ENCODE measurements around the gene CMPK2. TPM values are rescaled to one million over a fixed set of nuclear protein-coding genes. Genes with fewer than 3 reads are reported as not detected.

The CMPK2 gene
- polyA plus RNA-seq, 6 donors from 2014 or later: 1.1 to 7.2 (median 1.9) TPM; not detected in 1

DNA sequence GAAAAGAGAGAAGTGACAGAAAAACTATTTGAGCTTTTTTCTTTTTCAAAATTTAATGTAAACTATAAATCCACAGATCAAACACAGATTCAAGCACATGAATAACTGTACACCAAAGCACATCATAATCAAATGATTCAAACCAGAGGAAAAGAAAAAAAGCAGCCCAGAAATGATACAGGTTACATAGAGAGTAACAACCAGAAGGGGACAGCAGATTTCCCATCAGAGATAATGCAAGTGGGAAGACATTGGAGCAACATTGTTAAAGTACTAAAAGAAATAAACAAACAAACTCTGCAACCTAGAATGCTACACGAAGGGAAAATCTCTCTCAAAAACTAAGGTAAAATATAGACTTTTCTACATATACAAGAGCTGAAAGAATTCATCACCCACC is 34.5 kb downstream of the CMPK2 start:
- no peak for ATAC-seq (ENCODE audit: low read depth in 2 of 2)
- H3K36me3 Mint-ChIP-seq: peaks cover 25 to 34% of the 10 kb centered on the region in 2 donors
- peaks cover 0 to 6% (median 3%) of the 10 kb centered on the region in 3 donors for H3K4me1 Mint-ChIP-seq
- no peak overlapping the region for H3K4me3 Mint-ChIP-seq
- H3K9me3 Mint-ChIP-seq: peaks cover 19 to 56% (median 33%) of the 10 kb centered on the region in 7 donors
- DNase-seq: no peak
- no peaks in the 10 kb centered on the region for H3K27me3 Mint-ChIP-seq
- H3K27ac Mint-ChIP-seq: no peak overlapping the region

- H3K4me3 Mint-ChIP-seq: no peak overlapping the region
- no peak for ATAC-seq (ENCODE audit: low read depth in 2 of 2)
- H3K36me3 Mint-ChIP-seq: peaks cover 16 to 26% of the 10 kb centered on the region in 2 donors
- peaks cover 0 to 4% (median 0%) of the 10 kb centered on the region in 3 donors for H3K27me3 Mint-ChIP-seq
- H3K27ac Mint-ChIP-seq: no peak overlapping the region
- no peak for DNase-seq
- H3K4me1 Mint-ChIP-seq: peaks cover 0 to 7% (median 6%) of the 10 kb centered on the region in 3 donors
- peaks cover 16 to 29% (median 23%) of the 10 kb centered on the region in 7 donors for H3K9me3 Mint-ChIP-seq
These were observed 37.5 kb downstream of the CMPK2 start for GRCh38 chr2:6828299-6828584.

GRCh38 chr2:6827566-6828298 is 38.0 kb downstream of the CMPK2 start:
- H3K9me3 Mint-ChIP-seq: peaks cover 16 to 25% (median 18%) of the 10 kb centered on the region in 7 donors
- no peak overlapping the region for H3K27ac Mint-ChIP-seq
- H3K36me3 Mint-ChIP-seq: peaks cover 16 to 21% of the 10 kb centered on the region in 2 donors
- DNase-seq (no peak), ATAC-seq (ENCODE audit: low read depth in 2 of 2) (no peak)
- no peak overlapping the region for H3K4me3 Mint-ChIP-seq
- peaks cover 0 to 4% (median 0%) of the 10 kb centered on the region in 3 donors for H3K27me3 Mint-ChIP-seq
- peaks cover 0 to 6% (median 4%) of the 10 kb centered on the region in 3 donors for H3K4me1 Mint-ChIP-seq

- peaks cover 14 to 16% of the 10 kb centered on the region in 2 donors for H3K36me3 Mint-ChIP-seq
- peaks cover 0 to 6% (median 4%) of the 10 kb centered on the region in 3 donors for H3K4me1 Mint-ChIP-seq
- H3K27me3 Mint-ChIP-seq: peaks cover 0 to 8% (median 0%) of the 10 kb centered on the region in 3 donors
- H3K4me3 Mint-ChIP-seq: no peak overlapping the region
- no peak overlapping the region for H3K27ac Mint-ChIP-seq
- peaks cover 10 to 18% (median 15%) of the 10 kb centered on the region in 7 donors for H3K9me3 Mint-ChIP-seq
- DNase-seq (no peak), ATAC-seq (ENCODE audit: low read depth in 2 of 2) (peak in 1 of 2 donors; percentile 16)
These were observed 39.4 kb downstream of the CMPK2 start for GRCh38 chr2:6826081-6826913.

DNA sequence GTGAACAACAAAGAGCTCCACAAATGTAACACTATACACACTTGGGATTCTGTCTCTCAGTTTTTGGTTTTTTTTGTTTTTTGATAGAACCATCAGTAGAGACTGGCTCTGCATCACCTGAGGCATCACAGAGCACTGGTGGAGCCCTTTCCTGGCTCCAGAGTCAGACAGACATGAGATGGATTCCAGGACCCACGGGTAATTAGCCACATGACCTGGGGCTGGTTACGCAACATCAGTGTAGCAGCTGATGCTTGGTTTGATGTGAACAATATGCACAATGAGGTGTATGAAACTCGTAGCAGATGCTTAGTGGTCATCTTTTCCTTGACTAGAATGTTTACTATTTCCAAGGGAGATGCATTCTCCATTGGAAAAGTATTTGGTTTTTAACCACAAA is 40.7 kb downstream of the CMPK2 start:
- Mint-ChIP-seq H3K27ac (no peak overlapping the region), H3K36me3 (peaks cover 1 to 2% of the 10 kb centered on the region in 2 donors), H3K4me1 (peaks cover 4 to 12% (median 6%) of the 10 kb centered on the region in 3 donors), H3K9me3 (peaks cover 0 to 7% (median 2%) of the 10 kb centered on the region in 7 donors), H3K27me3 (peaks cover 10 to 13% (median 12%) of the 10 kb centered on the region in 3 donors), H3K4me3 (no peak overlapping the region)
- DNase-seq (no peak), ATAC-seq (ENCODE audit: low read depth in 2 of 2) (no peak)

DNA sequence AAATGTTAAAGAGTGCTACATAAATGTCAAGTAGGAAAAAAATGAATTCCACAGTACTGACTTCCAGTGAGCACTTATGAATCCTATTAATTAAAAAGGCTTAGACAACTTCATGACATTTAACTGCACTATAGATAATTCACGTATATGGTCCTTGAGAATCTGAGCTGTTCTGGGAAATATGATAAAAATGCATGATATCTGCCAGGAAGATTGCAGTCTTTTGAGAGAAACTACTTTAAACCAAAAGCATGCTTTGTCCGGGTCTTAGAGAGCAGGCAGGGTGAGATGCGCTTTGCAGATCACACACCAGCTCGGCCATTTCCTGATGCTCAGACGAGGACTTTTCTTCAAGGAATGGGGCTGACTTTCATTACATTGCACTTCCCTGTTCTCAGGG is 42.6 kb downstream of the CMPK2 start:
- no peak for ATAC-seq (ENCODE audit: low read depth in 2 of 2)
- Mint-ChIP-seq H3K4me3 (no peak overlapping the region), H3K27ac (no peak overlapping the region), H3K27me3 (peaks cover 12 to 17% (median 14%) of the 10 kb centered on the region in 3 donors), H3K4me1 (peaks cover 4 to 12% (median 6%) of the 10 kb centered on the region in 3 donors), H3K36me3 (no peaks in the 10 kb centered on the region), H3K9me3 (peaks cover 0 to 3% (median 0%) of the 10 kb centered on the region in 7 donors)
- DNase-seq: no peak

DNA sequence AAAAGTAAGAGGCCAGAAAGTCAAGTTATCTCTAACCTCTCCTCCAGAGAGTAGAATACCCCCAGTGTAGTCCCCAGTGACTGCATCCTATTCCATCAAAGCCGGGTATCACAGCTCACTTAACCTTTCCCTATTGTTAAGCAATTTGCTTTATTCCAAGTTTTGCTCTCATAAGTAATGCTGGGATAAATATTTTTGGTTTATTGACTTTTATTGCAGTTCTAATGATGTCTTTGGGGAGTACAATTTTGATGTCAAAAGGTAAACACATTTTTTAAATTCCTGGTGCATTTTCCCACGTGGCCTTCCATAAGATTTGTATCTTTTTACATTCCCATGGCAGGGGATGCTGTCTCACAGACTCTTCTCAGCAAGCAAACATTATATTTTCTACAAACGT is 43.3 kb downstream of the CMPK2 start:
- no peak for ATAC-seq (ENCODE audit: low read depth in 2 of 2)
- Mint-ChIP-seq H3K4me3 (no peak overlapping the region), H3K27me3 (peaks cover 12 to 17% (median 14%) of the 10 kb centered on the region in 3 donors), H3K36me3 (no peaks in the 10 kb centered on the region), H3K4me1 (peaks cover 4 to 12% (median 6%) of the 10 kb centered on the region in 3 donors), H3K27ac (peak overlapping the region in 1 of 6 donors; percentile 44), H3K9me3 (peaks cover 0 to 3% (median 0%) of the 10 kb centered on the region in 7 donors)
- no peak for DNase-seq

DNA sequence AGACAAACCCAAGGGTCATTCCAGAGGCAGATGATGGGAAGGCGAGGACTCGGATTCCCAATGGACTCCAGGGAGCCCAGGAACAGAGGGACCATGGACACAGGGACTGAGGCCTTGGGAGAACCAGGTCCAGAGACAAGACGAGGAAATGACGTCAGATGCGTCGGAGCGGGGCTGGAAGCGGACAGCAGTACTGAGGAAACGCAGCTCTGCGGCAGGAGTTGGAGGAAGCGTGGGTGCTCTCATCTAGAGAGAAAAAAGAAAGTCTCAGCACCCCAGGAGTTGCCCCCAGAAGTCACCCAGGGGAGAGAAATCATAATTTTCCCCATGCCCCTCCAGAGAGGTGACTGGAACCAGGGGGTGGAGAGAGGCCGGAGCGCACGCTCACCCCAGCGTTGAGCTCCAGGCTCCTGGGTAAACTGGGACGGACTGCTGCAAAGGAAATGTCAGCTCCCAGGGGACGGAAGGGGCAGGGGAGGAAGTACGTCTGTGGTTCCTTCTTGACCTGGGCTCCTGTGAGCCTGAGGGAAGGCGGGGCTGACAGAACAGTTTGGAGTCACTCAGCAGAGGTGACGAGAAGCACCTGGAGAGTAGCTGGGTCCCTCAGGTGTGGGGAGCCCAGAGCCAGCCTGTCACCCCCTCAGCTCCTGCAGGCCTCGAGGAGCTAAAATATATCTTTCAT is 44.7 kb downstream of the CMPK2 start:
- ATAC-seq (ENCODE audit: low read depth in 2 of 2) (no peak), DNase-seq (no peak)
- H3K9me3 Mint-ChIP-seq: peaks cover 0 to 3% (median 0%) of the 10 kb centered on the region in 7 donors
- H3K4me3 Mint-ChIP-seq: no peak overlapping the region
- no peak overlapping the region for H3K27ac Mint-ChIP-seq
- no peaks in the 10 kb centered on the region for H3K36me3 Mint-ChIP-seq
- peaks cover 12 to 17% (median 14%) of the 10 kb centered on the region in 3 donors for H3K27me3 Mint-ChIP-seq
- H3K4me1 Mint-ChIP-seq: peaks cover 1 to 7% (median 4%) of the 10 kb centered on the region in 3 donors

DNA sequence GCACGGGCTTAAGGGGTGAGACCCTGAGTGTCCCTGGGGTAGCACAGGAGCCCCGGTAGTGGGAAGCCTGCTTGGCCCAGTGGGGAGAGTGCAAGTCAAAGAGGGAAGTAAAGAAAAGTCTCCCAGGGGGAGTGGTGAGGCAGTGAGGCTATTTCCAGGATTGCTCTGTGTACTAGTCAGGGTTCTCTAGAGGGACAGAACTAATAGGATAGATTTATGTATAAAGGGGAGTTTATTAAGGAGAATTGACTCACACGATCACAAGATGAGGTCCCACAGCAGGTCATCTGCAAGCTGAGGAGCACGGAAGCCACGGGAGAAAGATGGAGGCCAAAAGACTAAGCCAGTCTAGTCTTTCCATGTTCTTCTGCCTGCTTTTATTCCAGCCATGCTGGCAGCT is 45.5 kb downstream of the CMPK2 start:
- peaks cover 12 to 17% (median 14%) of the 10 kb centered on the region in 3 donors for H3K27me3 Mint-ChIP-seq
- H3K4me1 Mint-ChIP-seq: peaks cover 0 to 7% (median 4%) of the 10 kb centered on the region in 3 donors
- H3K9me3 Mint-ChIP-seq: peaks cover 0 to 5% (median 0%) of the 10 kb centered on the region in 7 donors
- H3K4me3 Mint-ChIP-seq: no peak overlapping the region
- DNase-seq: no peak
- no peaks in the 10 kb centered on the region for H3K36me3 Mint-ChIP-seq
- H3K27ac Mint-ChIP-seq: no peak overlapping the region
- no peak for ATAC-seq (ENCODE audit: low read depth in 2 of 2)

DNA sequence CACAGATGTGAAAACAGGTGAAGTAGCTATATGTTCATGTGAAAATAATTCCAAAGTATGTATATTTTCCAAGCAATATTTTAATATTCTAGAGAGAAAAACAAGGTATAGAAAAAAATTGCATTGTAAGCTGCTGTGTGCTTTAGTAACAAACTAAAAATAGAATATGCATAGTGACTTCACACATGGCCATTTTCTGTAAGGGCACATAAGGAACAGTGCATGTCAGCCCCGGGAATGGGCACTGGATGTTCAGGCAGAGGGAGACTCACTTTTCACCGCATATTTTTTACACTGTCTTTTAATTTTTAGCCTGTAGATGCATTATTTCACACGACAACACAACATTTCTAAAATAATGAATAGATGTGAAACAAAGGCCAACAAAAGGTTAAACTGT is 46.0 kb downstream of the CMPK2 start:
- Mint-ChIP-seq H3K27ac (no peak overlapping the region), H3K9me3 (peaks cover 0 to 5% (median 2%) of the 10 kb centered on the region in 7 donors), H3K4me3 (no peak overlapping the region), H3K4me1 (peaks cover 0 to 7% (median 4%) of the 10 kb centered on the region in 3 donors), H3K27me3 (peaks cover 12 to 17% (median 14%) of the 10 kb centered on the region in 3 donors), H3K36me3 (peaks cover 0 to 2% of the 10 kb centered on the region in 2 donors)
- DNase-seq (no peak), ATAC-seq (ENCODE audit: low read depth in 2 of 2) (no peak)

DNA sequence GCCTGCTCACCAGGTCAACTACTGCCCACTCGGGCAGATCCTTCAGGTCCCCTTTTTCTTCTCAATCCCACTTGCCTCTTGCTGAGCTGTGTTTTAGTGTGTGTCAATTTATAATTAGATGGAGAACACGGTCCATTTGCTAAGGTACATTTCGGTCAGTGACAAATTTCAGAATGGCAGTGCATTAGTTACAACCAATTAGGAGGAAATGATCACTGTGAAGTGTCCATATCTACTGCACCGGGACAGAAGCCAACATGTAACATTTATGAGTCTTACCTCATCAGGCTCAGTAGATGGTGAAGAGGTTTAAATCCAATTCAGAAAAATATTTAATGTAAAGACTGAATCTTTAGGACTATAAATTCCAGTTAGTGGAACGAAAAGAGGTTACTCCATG is 47.7 kb downstream of the CMPK2 start:
- Mint-ChIP-seq H3K4me3 (no peak overlapping the region), H3K27me3 (peaks cover 8 to 18% (median 14%) of the 10 kb centered on the region in 3 donors), H3K36me3 (peaks cover 0 to 7% of the 10 kb centered on the region in 2 donors), H3K4me1 (peaks cover 0 to 7% (median 4%) of the 10 kb centered on the region in 3 donors), H3K9me3 (peaks cover 0 to 7% (median 2%) of the 10 kb centered on the region in 7 donors), H3K27ac (no peak overlapping the region)
- no peak for ATAC-seq (ENCODE audit: low read depth in 2 of 2)
- DNase-seq: no peak

DNA sequence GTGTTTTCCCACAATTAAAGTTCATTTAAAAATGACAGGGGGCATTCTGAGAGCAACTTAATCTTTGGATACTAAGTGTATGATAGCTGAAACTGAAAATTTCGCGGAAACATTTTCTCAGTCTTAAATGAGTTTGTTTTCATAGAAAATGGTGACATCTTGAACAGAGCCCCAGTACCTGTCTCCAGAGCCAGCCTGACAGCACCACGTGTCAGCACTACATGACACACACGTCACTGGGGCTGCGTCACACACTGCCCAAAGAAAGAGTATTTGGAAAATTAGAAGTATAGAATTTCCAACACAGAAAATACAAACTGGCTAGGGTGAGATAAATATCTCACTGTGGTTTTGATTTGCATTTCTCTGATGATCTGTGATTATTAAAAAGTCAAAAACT is 50.8 kb downstream of the CMPK2 start:
- H3K27ac Mint-ChIP-seq: peak overlapping the region in 1 of 6 donors; percentile 59
- H3K36me3 Mint-ChIP-seq: peaks cover 0 to 7% of the 10 kb centered on the region in 2 donors
- H3K27me3 Mint-ChIP-seq: peaks cover 5 to 14% (median 12%) of the 10 kb centered on the region in 3 donors
- peaks cover 0 to 7% (median 2%) of the 10 kb centered on the region in 7 donors for H3K9me3 Mint-ChIP-seq
- DNase-seq: no peak
- ATAC-seq (ENCODE audit: low read depth in 2 of 2): no peak
- H3K4me3 Mint-ChIP-seq: no peak overlapping the region
- H3K4me1 Mint-ChIP-seq: no peaks in the 10 kb centered on the region

- H3K4me1 Mint-ChIP-seq: no peaks in the 10 kb centered on the region
- DNase-seq: no peak
- ATAC-seq (ENCODE audit: low read depth in 2 of 2): no peak
- H3K4me3 Mint-ChIP-seq: no peak overlapping the region
- H3K27ac Mint-ChIP-seq: peak overlapping the region in 1 of 6 donors; percentile 59
- peaks cover 0 to 7% of the 10 kb centered on the region in 2 donors for H3K36me3 Mint-ChIP-seq
- peaks cover 0 to 7% (median 2%) of the 10 kb centered on the region in 7 donors for H3K9me3 Mint-ChIP-seq
- peaks cover 5 to 11% (median 10%) of the 10 kb centered on the region in 3 donors for H3K27me3 Mint-ChIP-seq
These were observed 51.4 kb downstream of the CMPK2 start for GRCh38 chr2:6814312-6814711.
